ENCODE results near the gene PRADC1.

Gene PRADC1

DNA sequence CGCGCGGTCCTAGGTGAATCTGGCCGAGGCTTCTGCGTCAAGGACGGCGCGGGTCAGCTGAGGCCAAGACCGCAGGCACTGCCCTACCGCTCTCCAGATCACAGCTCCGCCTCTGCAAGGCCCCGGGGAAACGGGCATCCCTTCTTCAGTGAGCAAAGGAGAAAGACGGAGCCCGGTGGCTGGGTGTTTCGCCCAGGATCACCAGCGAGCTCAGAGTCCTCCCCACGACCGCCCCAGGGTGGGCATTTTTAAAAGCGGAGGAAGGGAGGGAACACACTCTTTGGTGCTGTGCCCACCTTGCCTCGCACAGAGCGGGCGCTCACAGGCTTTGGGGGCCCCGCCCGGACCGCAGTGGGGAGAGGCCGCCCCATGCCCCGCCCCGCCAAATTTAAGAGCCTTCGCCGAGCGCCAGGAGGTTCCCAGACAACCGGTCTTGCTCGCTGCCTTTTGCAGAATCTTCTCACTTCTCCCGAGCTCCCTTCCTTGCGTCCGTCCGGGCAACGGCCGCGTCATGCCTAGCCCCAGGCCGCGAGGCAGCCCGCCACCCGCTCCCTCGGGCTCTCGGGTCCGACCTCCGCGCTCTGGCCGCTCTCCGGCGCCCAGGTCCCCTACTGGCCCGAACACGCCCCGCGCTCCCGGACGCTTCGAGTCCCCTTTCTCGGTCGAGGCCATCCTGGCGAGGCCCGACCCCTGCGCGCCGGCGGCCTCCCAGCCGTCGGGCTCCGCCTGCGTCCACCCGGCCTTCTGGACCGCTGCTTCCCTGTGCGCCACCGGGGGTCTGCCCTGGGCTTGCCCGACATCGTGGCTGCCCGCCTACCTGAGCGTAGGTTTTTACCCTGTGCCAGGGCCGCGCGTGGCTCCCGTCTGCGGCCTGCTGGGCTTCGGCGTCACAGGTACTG, 30.6 kb downstream of the PRADC1 start, which contains the start of gene NOTO:
Gene NOTO, plus strand, starts transcription at position 419 of the 899 bp plus-strand sequence. Its CDS starts 93 bp downstream, at position 512.
- TF ChIP-seq POLR2AphosphoS5 (IDR thresholded peaks at IDR 0.05; ENCODE audit: low read depth, low read length) (no peak), TAF1 (IDR thresholded peaks at IDR 0.05; ENCODE audit: borderline replicate concordance, insufficient read depth, low read length) (no peak), SIN3A (IDR thresholded peaks at IDR 0.05; ENCODE audit: borderline replicate concordance, insufficient read depth, low read length) (no peak), FOXP2 (optimal IDR thresholded peaks at IDR 0.05; ENCODE audit: borderline replicate concordance, extremely low read depth, extremely low read length, insufficient read depth) (no peak)
- TF ChIP-seq, protein P1, sequence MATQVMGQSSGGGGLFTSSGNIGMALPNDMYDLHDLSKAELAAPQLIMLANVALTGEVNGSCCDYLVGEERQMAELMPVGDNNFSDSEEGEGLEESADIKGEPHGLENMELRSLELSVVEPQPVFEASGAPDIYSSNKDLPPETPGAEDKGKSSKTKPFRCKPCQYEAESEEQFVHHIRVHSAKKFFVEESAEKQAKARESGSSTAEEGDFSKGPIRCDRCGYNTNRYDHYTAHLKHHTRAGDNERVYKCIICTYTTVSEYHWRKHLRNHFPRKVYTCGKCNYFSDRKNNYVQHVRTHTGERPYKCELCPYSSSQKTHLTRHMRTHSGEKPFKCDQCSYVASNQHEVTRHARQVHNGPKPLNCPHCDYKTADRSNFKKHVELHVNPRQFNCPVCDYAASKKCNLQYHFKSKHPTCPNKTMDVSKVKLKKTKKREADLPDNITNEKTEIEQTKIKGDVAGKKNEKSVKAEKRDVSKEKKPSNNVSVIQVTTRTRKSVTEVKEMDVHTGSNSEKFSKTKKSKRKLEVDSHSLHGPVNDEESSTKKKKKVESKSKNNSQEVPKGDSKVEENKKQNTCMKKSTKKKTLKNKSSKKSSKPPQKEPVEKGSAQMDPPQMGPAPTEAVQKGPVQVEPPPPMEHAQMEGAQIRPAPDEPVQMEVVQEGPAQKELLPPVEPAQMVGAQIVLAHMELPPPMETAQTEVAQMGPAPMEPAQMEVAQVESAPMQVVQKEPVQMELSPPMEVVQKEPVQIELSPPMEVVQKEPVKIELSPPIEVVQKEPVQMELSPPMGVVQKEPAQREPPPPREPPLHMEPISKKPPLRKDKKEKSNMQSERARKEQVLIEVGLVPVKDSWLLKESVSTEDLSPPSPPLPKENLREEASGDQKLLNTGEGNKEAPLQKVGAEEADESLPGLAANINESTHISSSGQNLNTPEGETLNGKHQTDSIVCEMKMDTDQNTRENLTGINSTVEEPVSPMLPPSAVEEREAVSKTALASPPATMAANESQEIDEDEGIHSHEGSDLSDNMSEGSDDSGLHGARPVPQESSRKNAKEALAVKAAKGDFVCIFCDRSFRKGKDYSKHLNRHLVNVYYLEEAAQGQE (IDR thresholded peaks at IDR 0.05; ENCODE audit: insufficient read depth in 1 of 2, low read depth in 2 of 2, low read length in 2 of 2), result no peak

DNA sequence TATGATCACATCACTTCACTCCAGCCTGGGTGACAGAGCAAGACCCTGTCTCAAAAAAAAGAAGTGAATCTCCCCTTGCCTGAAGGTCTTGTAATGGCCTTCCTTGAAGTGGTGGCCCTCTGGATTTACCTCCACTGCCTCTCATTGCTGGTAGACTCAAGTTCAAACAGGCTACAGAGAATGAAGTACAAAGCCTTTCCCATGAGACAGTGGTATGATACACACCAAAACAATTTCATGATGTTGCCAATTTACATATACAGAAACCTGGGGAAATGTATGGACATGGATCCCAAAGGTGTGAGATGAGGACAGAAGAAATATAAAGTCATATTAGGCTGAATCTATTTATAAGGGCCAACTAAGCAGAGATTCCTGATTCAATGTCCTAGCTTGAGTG, 35.5 kb downstream of the PRADC1 start:
- TF ChIP-seq FOXP2 (optimal IDR thresholded peaks at IDR 0.05; ENCODE audit: borderline replicate concordance, extremely low read depth, extremely low read length, insufficient read depth) (no peak), SIN3A (IDR thresholded peaks at IDR 0.05; ENCODE audit: borderline replicate concordance, insufficient read depth, low read length) (no peak), POLR2AphosphoS5 (IDR thresholded peaks at IDR 0.05; ENCODE audit: low read depth, low read length) (no peak), TAF1 (IDR thresholded peaks at IDR 0.05; ENCODE audit: borderline replicate concordance, insufficient read depth, low read length) (no peak)
- TF ChIP-seq, protein P1 (IDR thresholded peaks at IDR 0.05; ENCODE audit: insufficient read depth in 1 of 2, low read depth in 2 of 2, low read length in 2 of 2), result no peak

DNA sequence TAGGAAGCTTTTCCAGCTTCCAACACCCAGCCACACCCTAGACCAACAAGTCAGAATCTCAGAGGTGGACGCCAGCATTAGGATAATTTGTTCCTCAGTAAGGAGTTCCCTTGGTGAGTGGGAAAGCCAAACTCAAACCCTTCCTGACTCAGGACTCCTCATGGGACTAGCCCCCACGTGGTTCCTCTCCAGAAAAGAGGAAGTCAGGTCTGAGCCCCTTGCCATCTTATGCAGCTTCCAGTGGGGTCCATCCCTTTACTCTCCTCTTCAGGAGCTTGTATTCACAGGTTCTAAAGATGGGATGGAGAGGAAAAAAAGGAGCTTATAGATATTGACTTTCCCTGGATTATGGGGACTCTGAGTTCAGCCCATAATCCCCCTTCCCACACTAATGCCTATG, 45.5 kb downstream of the PRADC1 start:
- TF ChIP-seq POLR2AphosphoS5 (IDR thresholded peaks at IDR 0.05; ENCODE audit: low read depth, low read length), result no peak
- no peak for TF ChIP-seq SIN3A (IDR thresholded peaks at IDR 0.05; ENCODE audit: borderline replicate concordance, insufficient read depth, low read length)
- no peak for TF ChIP-seq FOXP2 (optimal IDR thresholded peaks at IDR 0.05; ENCODE audit: borderline replicate concordance, extremely low read depth, extremely low read length, insufficient read depth)
- TF ChIP-seq TAF1 (IDR thresholded peaks at IDR 0.05; ENCODE audit: borderline replicate concordance, insufficient read depth, low read length), result no peak
- TF ChIP-seq, protein P1 (IDR thresholded peaks at IDR 0.05; ENCODE audit: insufficient read depth in 1 of 2, low read depth in 2 of 2, low read length in 2 of 2), result no peak

DNA sequence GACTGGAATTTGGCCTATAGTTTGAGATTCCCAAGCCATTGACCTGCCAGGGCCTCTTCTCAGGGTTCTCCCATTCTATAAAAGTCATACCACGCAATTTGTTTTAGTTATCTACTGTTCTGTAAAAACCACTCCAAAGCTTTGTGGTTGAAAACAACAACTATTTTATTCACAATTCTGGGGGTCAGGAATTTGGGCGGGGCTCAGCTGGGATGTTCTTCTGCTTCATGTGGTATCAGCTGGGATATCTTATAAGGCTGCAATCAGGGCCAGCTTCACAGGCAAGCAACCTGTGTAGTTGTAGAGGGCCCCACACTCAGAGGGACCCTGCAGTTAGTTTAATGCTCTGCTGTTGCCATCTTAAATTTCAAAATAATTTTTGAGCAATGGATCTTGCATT, 47.1 kb downstream of the PRADC1 start:
- TF ChIP-seq, protein P1 (IDR thresholded peaks at IDR 0.05; ENCODE audit: insufficient read depth in 1 of 2, low read depth in 2 of 2, low read length in 2 of 2), result no peak
- TF ChIP-seq FOXP2 (optimal IDR thresholded peaks at IDR 0.05; ENCODE audit: borderline replicate concordance, extremely low read depth, extremely low read length, insufficient read depth) (no peak), SIN3A (IDR thresholded peaks at IDR 0.05; ENCODE audit: borderline replicate concordance, insufficient read depth, low read length) (no peak), TAF1 (IDR thresholded peaks at IDR 0.05; ENCODE audit: borderline replicate concordance, insufficient read depth, low read length) (no peak), POLR2AphosphoS5 (IDR thresholded peaks at IDR 0.05; ENCODE audit: low read depth, low read length) (no peak)
